Fibroblast of skin of right biceps (primary cell): ENCODE results near the gene NME5.
A peak's percentile ranks its signal among the peaks of the same experiment; 100 is the strongest.
"Not testable (repeated sequence)": the region's sequence is repeated elsewhere in the genome, so short reads cannot be mapped to it uniquely, and the experiment has no call there.

Experiments used
- DNase-seq: peaks from one replicate; pipeline ENCODE4 v3.0.0-alpha.2; 2013

NME5 gene

DNA sequence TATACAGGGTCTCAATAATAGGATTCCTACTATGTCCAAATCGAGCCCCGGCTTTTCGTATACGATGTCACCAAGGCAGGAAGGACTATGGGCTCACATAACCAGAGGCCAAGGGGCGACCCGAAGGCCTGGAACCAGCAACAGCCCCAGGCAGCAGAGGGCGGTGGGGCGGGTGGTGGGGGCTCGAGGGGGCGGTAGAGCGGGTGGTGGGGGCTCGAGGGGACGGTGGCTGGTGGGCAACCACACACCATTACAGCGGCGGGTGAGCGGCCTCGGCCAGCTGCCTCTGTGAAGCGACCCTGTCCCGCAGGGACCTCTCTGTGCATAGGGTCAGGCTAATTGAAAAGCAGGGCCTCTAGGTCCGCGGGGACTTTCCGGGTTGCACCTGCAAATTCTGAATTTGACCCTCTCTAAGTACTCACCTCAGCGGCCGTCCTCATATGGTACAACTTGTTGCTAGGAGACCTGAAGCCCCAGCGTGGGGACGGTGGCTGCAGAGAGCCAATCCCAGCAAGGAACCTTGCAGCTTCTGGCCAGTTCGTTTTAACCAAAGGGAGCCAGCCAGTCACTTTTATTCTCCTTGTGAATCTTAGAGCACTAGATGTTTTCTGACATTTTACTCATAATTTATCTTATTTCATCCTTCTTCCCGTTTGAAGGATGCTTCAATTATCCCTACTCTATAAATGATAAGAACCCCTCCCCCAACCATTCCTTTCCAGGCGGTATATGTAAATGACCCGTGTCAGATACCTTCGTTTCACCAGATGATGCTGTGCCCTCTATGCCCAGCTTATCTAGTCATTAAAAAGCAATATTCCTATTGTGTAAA lies at the start of gene NME5:
Gene NME5 (minus strand): TSS at position 480 of the 832 bp plus-strand sequence. CDS start 648 bp downstream, outside the sequence.
- DNase-seq: peak; percentile 46

DNA sequence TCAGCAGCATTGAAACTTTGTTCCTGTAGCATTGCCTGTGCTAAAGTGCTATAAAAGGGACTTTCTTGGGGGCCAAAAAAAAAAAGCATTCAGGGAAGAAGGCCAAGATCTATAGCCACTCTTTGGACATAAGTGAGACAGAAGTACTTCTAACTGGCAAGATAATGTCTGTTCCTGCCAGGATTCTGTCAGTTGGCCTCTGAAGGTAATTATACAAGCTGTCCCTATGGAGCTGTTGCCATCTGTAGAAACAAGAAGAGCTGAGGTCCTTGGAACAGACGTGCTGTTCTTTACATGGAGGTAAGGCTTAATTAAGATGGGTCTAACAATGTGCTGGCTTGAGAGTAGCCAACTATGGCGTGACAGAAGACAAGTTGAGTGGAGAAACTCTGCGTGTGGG lies 49.4 kb upstream of the NME5 start:
- no peak for DNase-seq

GRCh38 chr5:138186002-138186447 lies 46.8 kb upstream of the NME5 start:
- DNase-seq: no peak

GRCh38 chr5:138182808-138183207 lies 43.6 kb upstream of the NME5 start:
- no peak for DNase-seq

DNA sequence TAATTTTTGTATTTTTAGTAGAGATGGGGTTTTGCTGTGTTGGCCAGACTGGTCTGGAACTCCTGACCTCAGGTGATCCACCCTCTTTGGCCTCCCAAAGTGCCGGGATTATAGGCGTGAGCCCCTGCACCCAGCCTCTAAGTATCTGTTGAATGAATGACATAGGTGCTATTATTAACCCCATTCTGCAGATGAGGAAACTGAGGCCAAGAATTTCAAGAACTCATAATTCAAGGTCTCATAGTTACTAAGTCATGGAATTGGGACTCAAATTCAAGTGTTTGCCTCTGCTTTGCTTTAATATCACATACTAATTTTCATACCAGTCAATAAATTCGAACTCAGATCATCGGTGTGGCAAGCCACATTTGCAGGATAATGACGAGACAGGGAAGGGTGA lies 41.6 kb upstream of the NME5 start:
- DNase-seq: no peak

DNA sequence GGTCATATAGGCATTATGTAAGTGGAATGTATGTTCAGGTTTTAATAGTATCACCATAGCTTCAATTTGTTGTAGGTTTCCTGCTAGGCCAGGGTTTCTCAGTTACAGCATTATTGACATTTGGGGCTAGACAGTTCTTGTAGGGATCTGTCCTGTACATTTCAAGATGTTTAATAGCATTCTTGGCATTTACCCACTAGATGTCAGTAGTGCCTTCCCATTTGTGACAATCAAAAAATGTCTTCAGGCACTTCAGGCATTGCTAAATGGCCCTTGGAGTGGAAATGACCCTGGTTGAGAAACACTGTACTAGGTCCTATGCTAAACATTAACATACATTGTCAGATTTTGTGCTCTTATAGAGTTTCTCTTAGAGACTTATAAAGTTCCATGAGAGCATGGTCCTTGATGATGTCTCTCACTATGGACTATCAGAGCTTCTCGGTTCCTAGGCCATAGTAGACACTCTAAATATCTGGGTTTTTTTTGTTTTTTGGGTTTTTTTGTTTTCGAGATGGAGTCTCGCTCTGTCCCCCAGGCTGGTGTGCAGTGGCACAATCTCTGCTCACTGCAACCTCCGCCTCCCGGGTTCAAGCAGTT lies 41.1 kb upstream of the NME5 start:
- peak; percentile 72 for DNase-seq

DNA sequence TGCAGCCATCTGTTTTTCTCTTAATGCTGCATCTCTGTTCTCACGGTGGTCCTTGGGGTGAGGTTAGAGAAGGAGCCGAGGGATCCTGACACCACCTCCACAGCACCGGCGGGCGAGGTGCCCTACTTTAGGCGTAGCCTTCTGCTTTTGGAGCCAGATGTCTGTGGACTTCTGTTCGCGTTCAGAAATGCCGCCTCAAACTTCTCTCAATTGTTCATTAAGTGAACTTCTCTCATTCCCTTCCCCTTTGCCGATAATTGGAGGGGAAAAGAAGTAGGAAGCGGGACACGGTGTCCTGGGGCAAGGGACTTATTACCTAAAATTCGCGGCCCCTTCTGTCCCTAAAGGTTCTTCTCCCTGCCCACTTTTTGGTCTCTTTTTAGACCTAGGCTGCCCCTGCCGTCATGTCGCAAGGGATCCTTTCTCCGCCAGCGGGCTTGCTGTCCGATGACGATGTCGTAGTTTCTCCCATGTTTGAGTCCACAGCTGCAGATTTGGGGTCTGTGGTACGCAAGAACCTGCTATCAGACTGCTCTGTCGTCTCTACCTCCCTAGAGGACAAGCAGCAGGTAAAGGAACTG lies 40.1 kb upstream of the NME5 start:
- DNase-seq: no peak

- DNase-seq: peak; percentile 98
These were observed 39.5 kb upstream of the NME5 start, which contains the start of the genes BRD8 and KIF20A for GRCh38 chr5:138178516-138179276. TSS of gene BRD8 (minus strand) at chr5:138178630. CDS start at chr5:138178614, 16 bp downstream. TSS of gene KIF20A (plus strand) at chr5:138179112. CDS start at chr5:138179681, 569 bp downstream.

DNA sequence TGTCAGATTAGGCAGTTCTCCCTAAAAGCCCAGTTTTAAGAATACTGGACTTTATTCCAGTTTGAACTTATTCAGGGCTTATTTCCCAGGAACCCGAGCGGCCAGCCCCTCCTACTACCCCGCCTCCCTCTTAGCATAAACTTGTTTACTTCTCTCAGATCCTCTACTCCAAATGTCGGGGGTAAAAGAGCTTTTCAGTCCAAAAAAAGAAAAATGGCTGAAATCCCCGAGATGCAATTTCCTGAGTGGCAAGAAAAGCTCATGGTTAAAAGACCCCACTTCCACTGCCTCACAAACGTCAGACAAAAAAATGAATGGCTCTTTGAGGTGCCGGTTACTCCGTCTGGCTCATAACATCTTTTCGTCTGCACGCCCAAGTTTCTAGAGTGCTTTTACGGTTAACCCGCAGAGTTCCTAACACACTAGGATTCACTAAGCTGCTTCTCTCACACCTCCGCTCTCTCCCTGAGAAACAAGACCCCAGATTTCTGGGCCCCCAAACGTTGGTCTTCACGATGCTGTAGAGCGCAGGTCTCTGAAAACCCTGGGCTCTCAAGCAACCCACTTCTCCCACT lies 38.8 kb upstream of the NME5 start:
- DNase-seq: peak; percentile 26

GRCh38 chr5:138170299-138170698 lies 31.1 kb upstream of the NME5 start:
- DNase-seq: no peak

GRCh38 chr5:138169124-138169523 lies 29.9 kb upstream of the NME5 start:
- no peak for DNase-seq

- no peak for DNase-seq
These were observed 24.5 kb upstream of the NME5 start for GRCh38 chr5:138163721-138164120.

- no peak for DNase-seq
These were observed 21.5 kb upstream of the NME5 start for GRCh38 chr5:138160706-138161105.

GRCh38 chr5:138159666-138160065 lies 20.4 kb upstream of the NME5 start:
- no peak for DNase-seq

GRCh38 chr5:138157626-138158025 lies 18.4 kb upstream of the NME5 start:
- DNase-seq: no peak

DNA sequence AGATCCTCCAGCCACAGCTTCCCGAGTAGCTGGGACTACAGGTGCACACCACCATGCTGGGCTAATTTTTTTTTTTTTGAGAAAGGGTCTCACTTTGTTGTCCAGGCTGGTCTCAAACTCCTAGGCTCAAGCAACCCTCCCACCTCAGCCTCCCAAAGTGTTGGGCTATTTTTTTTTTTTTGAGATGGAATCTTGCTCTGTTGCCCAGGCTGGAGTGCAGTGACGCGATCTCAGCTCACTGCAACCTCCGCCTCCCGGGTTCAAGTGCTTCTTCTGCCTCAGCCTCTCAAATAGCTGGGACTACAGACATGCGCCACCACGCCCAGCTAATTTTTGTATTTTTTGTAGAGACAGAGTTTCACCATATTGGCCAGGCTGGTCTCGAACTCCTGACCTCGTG lies 16.7 kb upstream of the NME5 start:
- DNase-seq: not testable (repeated sequence)

GRCh38 chr5:138149530-138149929 lies 10.3 kb upstream of the NME5 start:
- peak; percentile 58 for DNase-seq

DNA sequence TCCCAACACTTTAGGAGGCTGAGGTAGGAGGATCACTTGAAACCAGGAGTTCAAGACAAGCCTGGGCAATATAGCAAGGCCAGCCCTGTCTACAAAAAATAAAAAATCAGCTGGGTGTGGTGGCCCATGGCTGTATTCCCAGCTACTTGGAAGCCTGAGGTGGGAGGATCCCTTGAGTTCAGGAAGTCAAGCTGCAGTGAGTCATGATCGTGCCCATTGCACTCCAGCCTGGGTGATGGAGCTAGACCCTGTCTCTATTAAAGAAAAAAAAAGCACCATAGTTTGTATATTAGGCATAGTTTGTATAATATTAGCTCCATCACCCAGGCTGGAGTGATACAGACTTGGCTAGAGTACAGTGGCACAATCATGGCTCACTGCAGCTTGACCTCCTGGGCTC lies 9.6 kb upstream of the NME5 start:
- peak; percentile 68 for DNase-seq

GRCh38 chr5:138143578-138143977 lies 4.3 kb upstream of the NME5 start:
- not testable (repeated sequence) for DNase-seq

DNA sequence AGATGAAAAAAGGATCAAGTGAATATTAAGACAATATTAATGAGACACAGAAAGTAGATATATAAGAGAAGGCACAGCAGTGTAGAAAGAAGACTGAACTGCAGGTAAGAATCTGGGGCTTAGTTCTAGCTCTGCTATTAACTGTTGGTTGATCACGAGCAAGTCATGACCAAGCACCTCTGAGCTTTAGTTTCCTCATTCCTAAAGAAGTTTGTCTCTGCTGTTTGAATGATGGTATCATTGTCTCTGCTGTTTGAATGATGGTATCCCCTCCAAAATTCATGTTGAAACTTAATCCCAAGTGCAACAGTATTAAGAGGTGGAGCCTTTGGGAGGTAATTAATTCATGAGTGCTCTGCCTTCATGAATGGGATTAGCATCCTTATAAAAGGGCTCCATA lies 2.5 kb upstream of the NME5 start:
- no peak for DNase-seq

DNA sequence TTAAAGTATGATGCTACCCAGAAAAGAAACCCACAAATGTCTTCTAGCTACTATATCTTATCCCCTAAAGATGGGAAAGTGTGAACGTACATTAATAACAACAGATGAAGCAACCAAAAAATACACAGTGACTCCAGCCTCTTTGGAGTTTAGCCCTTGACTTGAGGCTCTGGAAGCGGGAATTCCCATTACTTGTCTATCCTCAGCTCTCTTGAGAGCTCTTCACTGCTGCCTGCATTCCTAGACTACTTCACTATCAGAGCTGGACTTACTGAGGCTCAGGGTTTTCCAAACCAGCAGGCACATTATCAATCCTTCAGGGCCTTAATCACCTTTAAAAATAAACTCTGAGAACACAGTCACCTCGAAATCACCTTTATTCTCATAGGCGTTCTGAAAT lies 1.0 kb upstream of the NME5 start:
- DNase-seq: no peak

- DNase-seq: no peak
These were observed 508 bp upstream of the NME5 start for GRCh38 chr5:138139781-138140090.

- DNase-seq: no peak
These were observed 6.7 kb downstream of the NME5 start for GRCh38 chr5:138132543-138132942.
